ENCODE measurements around the gene GPR35. TPM values are rescaled to one million over a fixed set of nuclear protein-coding genes. Genes with fewer than 3 reads are reported as not detected.

Gene GPR35
- total and polyA plus RNA-seq, 10 of the 15 experiments (the other 5 are each of a cell fraction or from before 2014, with no cell fraction given): 0.14 to 1.6 (median 0.75) TPM; not detected in 3

GRCh38 chr2:240670402-240670801, 45.1 kb downstream of the GPR35 start (continued):
- TF ChIP-seq HCFC1 (IDR thresholded peaks at IDR 0.05; ENCODE audit: low read length): no peak
- no peak for TF ChIP-seq NR2C2 (IDR thresholded peaks at IDR 0.05; ENCODE audit: borderline replicate concordance, control insufficient read depth, insufficient read length, low read depth)
- TF ChIP-seq SUPT20H (IDR thresholded peaks at IDR 0.05; ENCODE audit: borderline replicate concordance, control insufficient read depth, low read depth, low read length): no peak

GRCh38 chr2:240670950-240671349, 45.7 kb downstream of the GPR35 start:
- DNase-seq (ENCODE audit: low read depth, low spot score): no peak
- in situ Hi-C loops (cut with MboI) (no loop called here), intact Hi-C loops (cut with micrococcal nuclease; ENCODE audit: unreplicated experiment) (no loop called here)
- Histone ChIP-seq H3K4me2 (ENCODE audit: control insufficient read depth, insufficient read depth) (no peak overlapping the region), H3K4me1 (ENCODE audit: control insufficient read depth, insufficient read depth, low read length) (no peaks in the 10 kb centered on the region), H3K27ac (ENCODE audit: control insufficient read depth, insufficient read depth) (no peak overlapping the region), H4K20me1 (ENCODE audit: control insufficient read depth, insufficient read depth) (no peaks in the 10 kb centered on the region), H3K36me3 (ENCODE audit: control insufficient read depth in 2 of 2, insufficient read depth in 2 of 2, low read length in 1 of 2) (no peaks in the 10 kb centered on the region), H3K9me3 (replicated peaks; ENCODE audit: control insufficient read depth, insufficient read depth, low read length) (no peaks in the 10 kb centered on the region; the same call in 2 of the 3 replicates), H2AFZ (ENCODE audit: control insufficient read depth, low read depth, low read length) (no peak overlapping the region), H3K9ac (ENCODE audit: control insufficient read depth, insufficient read depth, low read length) (no peak overlapping the region), H3K79me2 (ENCODE audit: control insufficient read depth, insufficient read depth, low read length) (no peaks in the 10 kb centered on the region), H3K4me3 (no peak overlapping the region), H3K27me3 (replicated peaks in 1 of 2; ENCODE audit: control insufficient read depth in 2 of 2, insufficient read depth in 2 of 2, low read length in 1 of 2) (no peaks in the 10 kb centered on the region; a peak in 2 of 4 replicates)
- ATAC-seq: no peak
- 17% methylated on average over 4 of the region's 4 CpGs for WGBS (ENCODE audit: insufficient coverage, insufficient replicate concordance, low lambda C conversion rate, missing lambda C conversion rate)
- no TSS peak for BruUV-seq (replicated peaks)
- RAD21 ChIA-PET (ENCODE audit: unreplicated experiment): interaction anchor here (1.2 kb wide), 1 partner anchor 157 kb away, joined by 3 read pairs; no protein-coding TSS in a partner anchor
- SMC1A ChIA-PET (ENCODE audit: uncharacterized antibody, unreplicated experiment): no interaction called here
- POLR2A ChIA-PET: no interaction called here
- TF ChIP-seq EP300 (IDR thresholded peaks at IDR 0.05; ENCODE audit: borderline replicate concordance in 1 of 2, control insufficient read depth in 1 of 2, low read depth in 2 of 2, low read length in 2 of 2) (no peak), JUNB (IDR thresholded peaks at IDR 0.05) (no peak), SREBF2 (IDR thresholded peaks at IDR 0.05; ENCODE audit: low read length) (no peak), CHD4 (IDR thresholded peaks at IDR 0.05) (no peak), IKZF1 (conservative IDR thresholded peaks at IDR 0.05) (no peak), CBX3 (IDR thresholded peaks at IDR 0.05; ENCODE audit: borderline replicate concordance, low read depth) (no peak), SKIL (IDR thresholded peaks at IDR 0.05; ENCODE audit: low read depth, poor library complexity, severe bottlenecking) (no peak), FOS (IDR thresholded peaks at IDR 0.05; ENCODE audit: borderline replicate concordance, extremely low read depth, insufficient read length) (no peak)
- FAIRE-seq: no peak
- CTCF ChIA-PET: interaction anchor here (0.8 kb wide), 1 partner anchor 157 kb away, joined by 4 read pairs; no protein-coding TSS in a partner anchor

Measured in GM12878 (cell line).